ENCODE measurements around the gene CHST15.

- no peak for TF ChIP-seq EP300 (IDR thresholded peaks at IDR 0.05)
- TF ChIP-seq CTCF (IDR thresholded peaks at IDR 0.05) = no peak
Observed at GRCh38 chr10:123999956-124000615, 93.3 kb downstream of the CHST15 start.
